Endothelial cell of umbilical vein (primary cell): ENCODE data around the gene ANKRD63. TPM values are rescaled to one million over a fixed set of nuclear protein-coding genes. Genes with fewer than 3 reads are reported as not detected.

ENCODE experiments used
- BruUV-seq: library from RNA; stranded (reverse); fragments of 400-500 nt; replicated peaks from 2 replicates; lab custom pipeline; 2021; lab: Mats Ljungman, UMichigan
- CTCF ChIA-PET: fragments of 300-600, 350-600 bp; sonication (Branson Sonifier 250); formaldehyde crosslinking; loops from one replicate; lab custom pipeline; 2021; ENCODE audit warnings: antibody characterized with exemption, inconsistent platforms; lab: Charles Lee
- POLR2A ChIA-PET: fragments of 300-600, 350-600 bp; sonication (Branson Sonifier 250); formaldehyde crosslinking; loops from one replicate; lab custom pipeline; 2021; ENCODE audit warnings: antibody characterized with exemption, inconsistent platforms; lab: Charles Lee
- DNase-seq: peaks from one replicate; pipeline ENCODE4 v3.0.0-alpha.2; 2011; ENCODE audit warnings: low read depth, low spot score
- FAIRE-seq: peaks from 2 replicates; lab custom pipeline; 2011; peaks lifted over from hg19 to GRCh38; lab: Jason Lieb, UNC
- H2AFZ ChIP-seq: 2 replicates; pipeline ENCODE4 v1.6.0; 2012; ENCODE audit warnings: low read depth, low read length, control low read depth, inconsistent platforms
- H3K27ac ChIP-seq: 2 replicates; pipeline ENCODE4 v1.5.1; 2011; ENCODE audit warnings: low read depth, mild to moderate bottlenecking, control low read depth, low read length, moderate library complexity; ENCODE audit not compliant: insufficient read depth
- H3K27me3 ChIP-seq, 2 experiments: 2 replicates each; pipeline versions ENCODE4 v1.6.0 to v1.6.1; 2011; ENCODE audit warnings: low read length in 2 of 2, mixed read lengths in 1 of 2; ENCODE audit not compliant: control insufficient read depth in 2 of 2, insufficient read depth in 2 of 2
- H3K36me3 ChIP-seq, 2 experiments: 2 replicates in 1 of 2; 3 replicates in 1 of 2; pipeline ENCODE4 v1.5.1; 2011; ENCODE audit warnings: low read length in 2 of 2, mild to moderate bottlenecking in 1 of 2, moderate library complexity in 1 of 2; ENCODE audit not compliant: control insufficient read depth in 2 of 2, insufficient read depth in 2 of 2; ENCODE audit errors: extremely low read depth in 1 of 2
- H3K4me1 ChIP-seq: 3 replicates; pipeline ENCODE4 v1.5.1; 2011; ENCODE audit warnings: mild to moderate bottlenecking, low read length; ENCODE audit not compliant: control insufficient read depth, insufficient read depth; ENCODE audit errors: extremely low read depth
- H3K4me2 ChIP-seq: 2 replicates; pipeline ENCODE4 v1.6.1; 2011; ENCODE audit warnings: low read length, control low read depth, mixed read lengths; ENCODE audit not compliant: insufficient read depth
- H3K4me3 ChIP-seq, 3 experiments: fragments of 200-600 bp in 1 of 3; sonication (generic), shearing (Covaris generic) in 1 of 3; replicated peaks in 1 of 3; 2 replicates each; pipeline ENCODE4 v1.5.1; 2011 to 2016; ENCODE audit warnings: control low read depth in 3 of 3, low read length in 3 of 3, mild to moderate bottlenecking in 2 of 3, inconsistent platforms in 1 of 3, low read depth in 1 of 3, moderate library complexity in 1 of 3; ENCODE audit not compliant: insufficient read depth in 1 of 3
- H3K79me2 ChIP-seq: 2 replicates; pipeline ENCODE4 v1.6.0; 2012; ENCODE audit warnings: low read length, inconsistent platforms; ENCODE audit not compliant: control insufficient read depth, insufficient read depth
- H3K9ac ChIP-seq: replicated peaks from 2 replicates; pipeline ENCODE3; 2011; ENCODE audit warnings: low read length, control low read depth; ENCODE audit not compliant: insufficient read depth; ENCODE audit errors: extremely low read depth
- H3K9me1 ChIP-seq: replicated peaks from 3 replicates; pipeline ENCODE4 v1.6.0; 2011; ENCODE audit warnings: mild to moderate bottlenecking, low read length; ENCODE audit not compliant: control insufficient read depth, insufficient read depth; ENCODE audit errors: extremely low read depth
- H3K9me3 ChIP-seq: replicated peaks from 2 replicates; pipeline ENCODE4 v1.5.1; 2012; ENCODE audit warnings: low read length, inconsistent platforms; ENCODE audit not compliant: control insufficient read depth, insufficient read depth
- H4K20me1 ChIP-seq: replicated peaks from 2 replicates; pipeline ENCODE3; 2011; ENCODE audit warnings: mild to moderate bottlenecking, low read length; ENCODE audit not compliant: control insufficient read depth, insufficient read depth; ENCODE audit errors: extremely low read depth
- EZH2 ChIP-seq: IDR thresholded peaks from 2 replicates; pipeline ENCODE4 v1.6.1; 2012; ENCODE audit warnings: borderline replicate concordance, low read depth, mild to moderate bottlenecking, moderate library complexity, low read length, inconsistent platforms; ENCODE audit not compliant: severe bottlenecking
- GATA2 ChIP-seq: IDR thresholded peaks from 2 replicates; pipeline ENCODE4 v1.7.0; 2011; ENCODE audit warnings: low read depth, mild to moderate bottlenecking, moderate library complexity, mixed read lengths, low read length; ENCODE audit not compliant: insufficient read length, insufficient read depth
- POLR2A ChIP-seq: IDR thresholded peaks from 2 replicates; pipeline ENCODE4 v1.6.1; 2012; ENCODE audit warnings: low read depth, mild to moderate bottlenecking, control low read depth, low read length
- dilution Hi-C: fragments of 300-500 bp; cut with MboI; formaldehyde crosslinking; loops from one replicate; pipeline ENCODE4 v1.15.0; 2019; ENCODE audit warnings: low sequenced_read_pairs; ENCODE audit not compliant: extremely low pct_ligation_motif_present
- intact Hi-C: fragments of 100-400 bp; cut with micrococcal nuclease; formaldehyde crosslinking; loops from one replicate; pipeline ENCODE4 v1.10.0; 2022
- polyA plus RNA-seq, 4 experiments: library from polyadenylated mRNA; depleted of rRNA in 3 of 4; stranded (reverse) in 3 of 4; unstranded in 1 of 4; fragments of >200 nt; gene quantifications; 2 replicates each; pipeline versions ENCODE4 v1.2.1 to v1.2.3, GENCODE V29; 2011 to 2012; ENCODE audit warnings: missing spikeins in 1 of 4
- total RNA-seq: library from RNA; stranded (reverse); gene quantifications from 2 replicates; pipeline ENCODE4 v1.2.3, GENCODE V29; 2021
- TF ChIP-seq, protein P1 (sequence below), 2 donors: IDR thresholded peaks; 1 replicate in 1 of 2; 2 replicates in 1 of 2; pipeline ENCODE4 v1.5.1; 2011; ENCODE audit warnings: low read length in 2 of 2, mild to moderate bottlenecking in 2 of 2, moderate library complexity in 2 of 2, control low read depth in 1 of 2, inconsistent platforms in 1 of 2, low read depth in 1 of 2; ENCODE audit not compliant: insufficient read depth in 1 of 2; ENCODE audit errors: extremely low read depth in 1 of 2

Gene ANKRD63
- total and polyA plus RNA-seq, 2 donors (not counting 3 experiments of a cell fraction or from before 2014, with no cell fraction given), result not detected

- CTCF ChIA-PET, result interaction anchor here (0.8 to 7.9 kb wide), 8 partner anchors 9 to 70 kb away, joined by 3 to 63 read pairs (median 3); no protein-coding TSS in a partner anchor
These were observed 42.9 kb downstream of the ANKRD63 start for GRCh38 chr15:40239693-40240618.

More at GRCh38 chr15:40239693-40240618, 42.9 kb downstream of the ANKRD63 start:
- FAIRE-seq, result no peak
- DNase-seq, result no peak
- Histone ChIP-seq H3K27ac (no peak overlapping the region), H3K4me1 (peaks cover 4% of the 10 kb centered on the region), H3K36me3 (no peaks in the 10 kb centered on the region), H2AFZ (no peak overlapping the region), H3K9me1 (no peaks in the 10 kb centered on the region), H3K9me3 (no peaks in the 10 kb centered on the region), H3K4me2 (no peak overlapping the region), H3K9ac (no peak overlapping the region), H4K20me1 (no peaks in the 10 kb centered on the region), H3K79me2 (no peaks in the 10 kb centered on the region), H3K27me3 (peaks cover 10 to 15% of the 10 kb centered on the region in 2 experiments), H3K4me3 (no peak overlapping the region)
- no TSS peak for BruUV-seq
- intact Hi-C loops (loop anchor here (1.0 kb wide), 1 partner anchor 34 kb away; no protein-coding TSS in a partner anchor), dilution Hi-C loops (no loop called here)
- TF ChIP-seq GATA2 (no peak), POLR2A (no peak), EZH2 (no peak)
- TF ChIP-seq, protein P1, sequence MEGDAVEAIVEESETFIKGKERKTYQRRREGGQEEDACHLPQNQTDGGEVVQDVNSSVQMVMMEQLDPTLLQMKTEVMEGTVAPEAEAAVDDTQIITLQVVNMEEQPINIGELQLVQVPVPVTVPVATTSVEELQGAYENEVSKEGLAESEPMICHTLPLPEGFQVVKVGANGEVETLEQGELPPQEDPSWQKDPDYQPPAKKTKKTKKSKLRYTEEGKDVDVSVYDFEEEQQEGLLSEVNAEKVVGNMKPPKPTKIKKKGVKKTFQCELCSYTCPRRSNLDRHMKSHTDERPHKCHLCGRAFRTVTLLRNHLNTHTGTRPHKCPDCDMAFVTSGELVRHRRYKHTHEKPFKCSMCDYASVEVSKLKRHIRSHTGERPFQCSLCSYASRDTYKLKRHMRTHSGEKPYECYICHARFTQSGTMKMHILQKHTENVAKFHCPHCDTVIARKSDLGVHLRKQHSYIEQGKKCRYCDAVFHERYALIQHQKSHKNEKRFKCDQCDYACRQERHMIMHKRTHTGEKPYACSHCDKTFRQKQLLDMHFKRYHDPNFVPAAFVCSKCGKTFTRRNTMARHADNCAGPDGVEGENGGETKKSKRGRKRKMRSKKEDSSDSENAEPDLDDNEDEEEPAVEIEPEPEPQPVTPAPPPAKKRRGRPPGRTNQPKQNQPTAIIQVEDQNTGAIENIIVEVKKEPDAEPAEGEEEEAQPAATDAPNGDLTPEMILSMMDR (IDR thresholded peaks at IDR 0.05; ENCODE audit: extremely low read depth in 1 of 2, insufficient read depth in 1 of 2, low read depth in 1 of 2, low read length in 2 of 2), result no peak
- POLR2A ChIA-PET, result interaction anchor here (0.6 kb wide), 1 partner anchor 162 kb away, joined by 4 read pairs; no protein-coding TSS in a partner anchor
